ENCODE data around the gene CLDN10. TPM values are rescaled to one million over a fixed set of nuclear protein-coding genes. Genes with fewer than 3 reads are reported as not detected.

Gene CLDN10
- total RNA-seq, 2 donors from 2014 or later, result not detected

DNA sequence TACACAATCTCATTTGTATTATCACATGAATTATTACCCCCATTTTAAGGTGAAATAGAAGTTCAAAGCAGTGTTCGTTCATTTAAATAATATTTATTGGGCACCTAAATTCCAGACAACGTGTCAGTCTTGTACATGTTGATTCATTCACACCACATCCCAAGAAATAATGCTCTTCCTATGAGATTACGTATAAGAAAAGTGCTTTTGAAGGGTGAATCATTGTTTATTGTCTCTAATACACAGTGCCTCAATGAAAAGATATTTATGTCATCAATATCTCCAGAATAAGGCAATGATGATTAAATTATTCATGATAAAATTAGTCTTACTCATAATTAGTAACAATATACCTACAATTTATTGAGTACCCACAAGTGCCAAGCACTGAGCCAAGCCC, 35.6 kb downstream of the CLDN10 start:
- DNase-seq (no peak), ATAC-seq (replicated peaks in 1 of 2) (no peak)
- H3K4me3 Mint-ChIP-seq, result no peak overlapping the region
- H3K9me3 Mint-ChIP-seq, result no peaks in the 10 kb centered on the region
- H3K36me3 Mint-ChIP-seq (ENCODE audit: insufficient read depth in 2 of 2), result no peaks in the 10 kb centered on the region
- no peaks in the 10 kb centered on the region for H3K4me1 Mint-ChIP-seq (ENCODE audit: low read depth)
- peaks cover 20% of the 10 kb centered on the region for H3K27me3 Mint-ChIP-seq (ENCODE audit: low read depth)
- no peak overlapping the region for H3K27ac Mint-ChIP-seq

DNA sequence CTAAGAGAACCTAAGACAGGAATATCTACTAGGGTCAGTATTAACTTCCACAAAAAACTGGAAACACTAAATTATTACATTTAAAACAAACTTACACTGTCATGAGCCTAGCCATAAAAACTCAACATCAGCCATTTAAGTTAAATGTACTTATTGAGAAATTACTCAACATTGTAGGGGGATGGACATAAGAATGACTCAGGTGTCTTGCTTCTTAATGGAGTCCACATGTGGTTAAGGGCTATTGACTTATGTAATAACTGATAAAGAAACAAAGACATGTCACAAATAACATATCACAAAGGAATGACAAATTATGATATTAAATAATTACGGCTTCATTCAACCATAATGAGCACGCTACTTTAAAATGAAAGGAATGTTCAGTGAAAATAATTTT, 36.2 kb downstream of the CLDN10 start:
- no peaks in the 10 kb centered on the region for H3K9me3 Mint-ChIP-seq
- no peak overlapping the region for H3K4me3 Mint-ChIP-seq
- H3K36me3 Mint-ChIP-seq (ENCODE audit: insufficient read depth in 2 of 2), result no peaks in the 10 kb centered on the region
- H3K27me3 Mint-ChIP-seq (ENCODE audit: low read depth), result peaks cover 20% of the 10 kb centered on the region
- DNase-seq (no peak), ATAC-seq (replicated peaks in 1 of 2) (no peak)
- no peak overlapping the region for H3K27ac Mint-ChIP-seq
- H3K4me1 Mint-ChIP-seq (ENCODE audit: low read depth), result no peaks in the 10 kb centered on the region

DNA sequence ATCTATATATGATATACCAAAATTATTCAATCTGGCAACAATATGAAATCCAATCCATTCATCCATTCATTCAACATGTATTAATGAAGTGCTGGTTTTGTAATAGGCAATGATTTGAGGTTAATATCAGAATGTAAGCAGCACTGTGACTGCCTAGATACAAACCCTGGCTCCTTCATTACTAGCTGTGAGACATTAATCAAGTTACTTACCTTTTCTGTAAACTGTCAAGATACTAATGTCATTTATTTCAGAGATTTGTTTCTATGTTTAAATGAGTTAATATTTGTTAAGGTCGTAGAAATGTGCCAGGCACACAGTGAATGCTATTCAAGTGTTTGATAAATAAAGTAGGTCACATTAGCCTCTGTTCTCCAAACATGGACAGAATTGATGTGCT, 40.9 kb downstream of the CLDN10 start:
- H3K4me3 Mint-ChIP-seq, result no peak overlapping the region
- no peak for DNase-seq
- ATAC-seq (replicated peaks in 1 of 2), result no peak
- H3K27ac Mint-ChIP-seq, result no peak overlapping the region
- H3K27me3 Mint-ChIP-seq (ENCODE audit: low read depth), result peaks cover 31% of the 10 kb centered on the region
- no peaks in the 10 kb centered on the region for H3K36me3 Mint-ChIP-seq (ENCODE audit: insufficient read depth in 2 of 2)
- H3K9me3 Mint-ChIP-seq, result no peaks in the 10 kb centered on the region
- H3K4me1 Mint-ChIP-seq (ENCODE audit: low read depth), result no peaks in the 10 kb centered on the region

DNA sequence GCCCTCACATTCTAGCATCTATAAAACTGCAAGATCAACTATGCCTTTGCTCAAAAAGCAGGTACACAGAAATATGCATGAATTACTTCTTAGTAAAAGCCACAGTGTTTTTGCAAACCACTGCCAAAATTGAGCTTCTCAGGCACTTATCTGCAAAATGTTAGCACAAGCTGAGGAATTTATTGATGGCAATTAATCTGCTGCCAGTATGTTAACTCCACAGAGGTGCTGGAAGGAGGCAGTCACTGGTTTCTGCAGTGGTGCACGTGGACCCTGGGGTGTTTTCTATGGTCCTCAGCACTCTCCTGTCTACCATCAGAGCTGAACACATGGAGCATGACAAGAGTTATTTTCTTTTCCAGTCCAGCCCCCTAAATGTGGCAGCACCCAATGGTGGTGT, 44.2 kb downstream of the CLDN10 start:
- Mint-ChIP-seq H3K4me3 (no peak overlapping the region), H3K27me3 (ENCODE audit: low read depth) (peaks cover 27% of the 10 kb centered on the region), H3K4me1 (ENCODE audit: low read depth) (no peaks in the 10 kb centered on the region), H3K36me3 (ENCODE audit: insufficient read depth in 2 of 2) (no peaks in the 10 kb centered on the region), H3K9me3 (no peaks in the 10 kb centered on the region), H3K27ac (no peak overlapping the region)
- no peak for ATAC-seq (replicated peaks in 1 of 2)
- DNase-seq, result no peak

DNA sequence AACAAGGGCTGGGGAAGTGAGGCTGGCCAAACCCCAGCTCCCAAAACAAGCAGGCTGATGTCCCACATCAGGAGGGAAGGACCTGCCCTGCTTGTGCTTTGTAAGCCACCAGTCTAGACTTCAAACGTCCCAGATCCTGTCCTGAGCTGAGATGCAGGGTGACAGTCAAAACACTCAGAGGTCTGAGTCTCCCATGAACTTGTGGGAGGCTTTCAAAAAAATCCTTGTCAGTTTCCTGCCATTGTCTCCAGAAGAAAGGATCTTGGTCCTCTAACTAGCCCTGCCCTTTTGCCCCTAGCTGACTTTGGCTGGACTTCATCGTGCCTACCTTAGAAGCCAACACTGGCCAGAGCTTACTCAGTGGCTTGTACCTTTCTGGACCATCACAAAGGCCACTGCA, 48.7 kb downstream of the CLDN10 start:
- DNase-seq (no peak), ATAC-seq (replicated peaks in 1 of 2) (no peak)
- Mint-ChIP-seq H3K36me3 (ENCODE audit: insufficient read depth in 2 of 2) (no peaks in the 10 kb centered on the region), H3K4me1 (ENCODE audit: low read depth) (no peaks in the 10 kb centered on the region), H3K4me3 (no peak overlapping the region), H3K27me3 (ENCODE audit: low read depth) (peaks cover 28% of the 10 kb centered on the region), H3K9me3 (no peaks in the 10 kb centered on the region), H3K27ac (no peak overlapping the region)

DNA sequence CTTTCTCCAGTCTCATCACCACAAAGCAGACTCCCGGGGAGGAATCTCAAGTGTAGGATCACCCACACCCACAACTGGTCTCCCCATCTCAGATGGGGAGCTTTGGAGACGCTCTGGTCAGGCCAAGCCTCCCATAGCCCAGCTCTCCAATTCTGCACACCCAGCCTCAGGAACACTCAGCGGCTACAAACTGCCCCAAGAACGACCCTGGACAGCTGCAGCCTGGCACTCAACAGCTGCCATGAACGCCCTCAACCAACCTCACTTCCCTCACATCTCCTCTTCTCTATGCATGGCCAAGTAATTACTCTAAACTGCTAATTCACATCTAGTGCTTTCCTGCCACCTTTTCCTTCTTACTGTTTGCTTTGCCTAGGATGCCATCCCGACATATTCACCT, 49.4 kb downstream of the CLDN10 start:
- Mint-ChIP-seq H3K4me1 (ENCODE audit: low read depth) (no peaks in the 10 kb centered on the region), H3K9me3 (no peaks in the 10 kb centered on the region), H3K27ac (no peak overlapping the region), H3K4me3 (no peak overlapping the region), H3K27me3 (ENCODE audit: low read depth) (peaks cover 27% of the 10 kb centered on the region), H3K36me3 (ENCODE audit: insufficient read depth in 2 of 2) (no peaks in the 10 kb centered on the region)
- ATAC-seq (replicated peaks in 1 of 2), result no peak
- no peak for DNase-seq

DNA sequence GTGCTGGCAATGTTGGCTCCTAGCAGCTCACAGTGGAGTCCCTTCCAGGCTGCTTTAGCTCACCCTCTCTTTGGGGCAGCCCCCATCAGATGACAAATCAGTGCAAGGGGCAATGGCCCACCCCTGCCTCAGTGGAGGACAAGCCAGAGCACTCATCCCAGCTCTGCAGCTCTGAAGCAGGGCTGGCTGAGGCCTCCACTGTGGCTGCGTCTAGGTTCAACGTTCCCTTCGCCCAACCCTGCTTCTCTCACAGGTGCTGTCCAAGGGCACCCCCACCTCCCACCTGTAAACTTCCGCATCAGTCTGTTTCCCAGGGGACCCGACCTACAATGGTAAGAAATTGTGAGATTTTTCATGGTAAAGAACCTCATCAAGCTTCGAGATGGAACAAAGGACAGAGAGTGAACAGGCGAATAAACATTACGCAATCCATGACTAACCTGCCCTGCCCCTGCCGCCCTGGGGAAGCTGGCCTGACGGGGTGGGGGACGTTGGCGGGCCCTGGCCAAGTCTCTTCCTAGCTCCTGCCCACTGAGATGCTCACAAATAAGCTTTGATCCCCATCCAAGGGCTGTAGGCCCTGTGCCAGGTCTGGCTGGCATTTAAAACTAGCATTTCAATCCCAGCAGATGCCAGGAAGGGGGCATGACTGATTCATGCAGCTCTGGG, 51.5 kb downstream of the CLDN10 start:
- Mint-ChIP-seq H3K4me3 (no peak overlapping the region), H3K4me1 (ENCODE audit: low read depth) (no peaks in the 10 kb centered on the region), H3K27ac (no peak overlapping the region), H3K27me3 (ENCODE audit: low read depth) (peaks cover 27% of the 10 kb centered on the region), H3K9me3 (no peaks in the 10 kb centered on the region), H3K36me3 (ENCODE audit: insufficient read depth in 2 of 2) (no peaks in the 10 kb centered on the region)
- ATAC-seq (replicated peaks in 1 of 2) (no peak), DNase-seq (no peak)

DNA sequence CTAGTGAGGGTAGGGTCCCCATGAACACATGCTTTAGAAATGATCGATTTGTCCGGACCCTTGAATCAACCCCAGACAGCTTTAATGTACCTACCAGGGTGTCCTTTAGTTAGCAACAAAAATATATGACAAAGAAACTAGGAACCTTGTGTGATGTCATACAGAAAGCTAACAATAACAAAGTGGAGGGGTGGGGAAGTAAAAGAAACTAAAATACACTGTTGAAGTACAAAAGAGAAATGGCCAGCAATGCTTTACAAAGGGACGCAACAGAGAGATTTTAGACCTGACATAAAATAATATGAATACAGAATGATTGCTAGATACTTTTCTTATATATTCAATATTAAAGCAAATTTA, 52.0 kb downstream of the CLDN10 start:
- DNase-seq, result no peak
- peaks cover 27% of the 10 kb centered on the region for H3K27me3 Mint-ChIP-seq (ENCODE audit: low read depth)
- no peak overlapping the region for H3K27ac Mint-ChIP-seq
- H3K9me3 Mint-ChIP-seq, result no peaks in the 10 kb centered on the region
- H3K4me3 Mint-ChIP-seq, result no peak overlapping the region
- H3K36me3 Mint-ChIP-seq (ENCODE audit: insufficient read depth in 2 of 2), result no peaks in the 10 kb centered on the region
- no peak for ATAC-seq (replicated peaks in 1 of 2)
- H3K4me1 Mint-ChIP-seq (ENCODE audit: low read depth), result no peaks in the 10 kb centered on the region

DNA sequence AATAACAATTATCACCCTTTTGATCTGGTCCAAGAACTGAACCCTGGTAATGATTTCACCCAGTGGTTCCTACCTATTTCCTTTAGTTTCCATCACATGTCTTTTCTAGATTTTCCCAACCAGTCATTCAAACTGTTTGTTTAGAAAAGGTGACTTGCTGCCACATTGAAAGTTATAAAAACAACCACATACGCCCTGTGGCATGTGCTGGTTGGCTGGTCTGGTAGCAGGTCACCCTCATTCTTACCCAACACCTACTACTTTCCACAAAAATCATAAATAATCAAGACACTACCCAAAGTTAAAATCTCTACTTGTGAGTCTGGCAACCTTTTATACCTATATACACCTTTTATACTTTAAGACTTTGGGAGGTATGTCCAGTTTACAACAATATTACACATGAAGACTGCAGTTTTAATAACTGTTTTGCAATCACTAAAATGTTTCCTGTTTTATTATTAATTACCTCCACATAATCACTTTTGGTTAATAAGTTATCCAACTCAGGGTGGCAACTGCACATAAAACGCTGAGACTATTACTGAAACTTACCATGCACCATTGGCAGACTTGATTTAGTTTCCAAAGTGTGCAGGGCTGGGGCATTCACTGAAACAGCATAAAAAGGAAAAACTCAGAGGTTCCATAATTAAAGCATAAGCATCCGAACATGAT, 53.1 kb downstream of the CLDN10 start:
- Mint-ChIP-seq H3K36me3 (ENCODE audit: insufficient read depth in 2 of 2) (no peaks in the 10 kb centered on the region), H3K27me3 (ENCODE audit: low read depth) (peaks cover 22% of the 10 kb centered on the region), H3K9me3 (no peaks in the 10 kb centered on the region), H3K4me1 (ENCODE audit: low read depth) (no peaks in the 10 kb centered on the region), H3K27ac (no peak overlapping the region), H3K4me3 (no peak overlapping the region)
- DNase-seq (no peak), ATAC-seq (replicated peaks in 1 of 2) (no peak)

DNA sequence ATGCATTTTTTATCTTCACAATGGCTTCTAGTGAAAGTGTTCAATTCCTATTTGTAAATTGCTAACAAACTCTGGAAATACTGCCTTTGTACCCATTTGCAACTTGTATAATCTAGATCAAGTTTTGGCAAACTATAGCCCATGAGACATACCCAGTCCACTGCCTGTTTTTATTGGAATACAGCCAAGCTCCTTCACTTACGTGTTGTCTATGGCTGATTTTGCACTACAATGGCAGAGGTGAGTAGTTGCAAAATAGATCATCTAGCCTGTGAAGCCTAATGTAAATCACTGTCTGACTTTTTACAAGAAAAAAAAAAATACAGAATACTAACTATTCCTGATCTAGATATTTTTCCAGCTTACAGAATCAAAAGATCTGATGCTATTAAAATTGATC, 54.8 kb downstream of the CLDN10 start:
- DNase-seq (no peak), ATAC-seq (replicated peaks in 1 of 2) (no peak)
- Mint-ChIP-seq H3K27me3 (ENCODE audit: low read depth) (peaks cover 13% of the 10 kb centered on the region), H3K4me3 (no peak overlapping the region), H3K4me1 (ENCODE audit: low read depth) (no peaks in the 10 kb centered on the region), H3K27ac (no peak overlapping the region), H3K36me3 (ENCODE audit: insufficient read depth in 2 of 2) (no peaks in the 10 kb centered on the region), H3K9me3 (no peaks in the 10 kb centered on the region)

DNA sequence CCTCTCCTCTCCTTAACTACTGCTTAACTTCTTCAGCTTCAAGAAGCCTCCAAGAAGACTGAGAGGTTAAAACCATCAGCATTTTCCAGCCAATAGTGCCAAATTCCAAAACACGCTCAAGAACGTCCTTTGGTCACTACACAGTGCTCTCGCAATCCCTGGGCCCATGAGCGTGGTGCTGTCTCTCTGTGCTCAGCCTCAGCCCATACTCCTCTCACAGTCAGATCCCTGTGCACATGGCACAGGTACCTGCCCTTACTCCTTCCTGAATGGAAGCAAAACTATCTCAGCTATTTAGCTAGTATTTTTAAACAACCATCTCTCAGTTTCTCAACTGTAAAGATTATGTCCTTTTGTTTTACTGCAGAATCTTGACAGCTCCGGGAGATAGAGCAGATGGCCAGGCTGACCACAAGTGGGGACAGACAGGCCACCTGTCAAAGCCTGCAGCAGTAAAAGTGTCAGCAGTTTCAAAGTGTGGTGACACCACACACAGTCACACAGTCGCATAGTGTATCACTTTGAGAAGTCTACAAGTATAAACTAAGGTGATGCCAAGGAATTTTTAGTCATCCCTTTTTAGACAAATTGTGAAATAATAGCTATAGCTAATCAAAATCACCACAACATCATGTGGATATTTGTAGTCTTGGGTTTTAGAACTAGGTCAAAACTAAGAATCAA, 56.3 kb downstream of the CLDN10 start:
- Mint-ChIP-seq H3K4me3 (no peak overlapping the region), H3K27ac (no peak overlapping the region), H3K27me3 (ENCODE audit: low read depth) (peaks cover 12% of the 10 kb centered on the region), H3K36me3 (ENCODE audit: insufficient read depth in 2 of 2) (no peaks in the 10 kb centered on the region), H3K4me1 (ENCODE audit: low read depth) (no peaks in the 10 kb centered on the region), H3K9me3 (no peaks in the 10 kb centered on the region)
- ATAC-seq (replicated peaks in 1 of 2), result no peak
- DNase-seq, result no peak

DNA sequence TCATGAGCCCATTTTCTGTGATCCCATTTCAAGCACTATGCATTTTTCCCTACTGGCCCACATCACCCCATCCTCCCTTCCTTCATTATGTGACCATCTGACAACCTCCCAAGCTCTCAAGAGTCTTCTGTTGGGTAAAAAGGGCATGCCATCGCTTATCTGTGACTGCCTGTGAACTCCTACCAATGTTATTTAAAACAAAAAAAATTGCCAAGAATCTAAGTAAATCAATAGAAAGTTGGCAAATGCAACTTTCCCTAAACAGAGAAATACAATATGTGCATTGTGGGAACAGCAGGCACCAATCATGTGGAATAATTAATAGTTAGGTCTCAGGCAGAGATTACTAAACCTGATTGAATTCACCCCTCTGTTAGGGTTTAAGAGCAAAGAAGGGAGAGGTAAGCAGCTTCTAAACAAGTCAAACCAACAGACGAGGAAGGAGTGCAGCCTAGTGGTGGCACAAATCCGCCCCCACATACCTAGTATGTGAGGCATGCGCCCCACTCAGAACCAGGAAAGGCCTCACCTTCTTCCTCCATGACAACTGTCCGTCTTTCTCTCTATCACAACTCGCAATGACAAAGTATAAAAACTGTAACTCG, 62.2 kb downstream of the CLDN10 start:
- Mint-ChIP-seq H3K36me3 (ENCODE audit: insufficient read depth in 2 of 2) (no peaks in the 10 kb centered on the region), H3K9me3 (no peaks in the 10 kb centered on the region), H3K27me3 (ENCODE audit: low read depth) (no peaks in the 10 kb centered on the region), H3K27ac (no peak overlapping the region), H3K4me3 (no peak overlapping the region), H3K4me1 (ENCODE audit: low read depth) (no peaks in the 10 kb centered on the region)
- ATAC-seq (replicated peaks in 1 of 2) (no peak), DNase-seq (no peak)

DNA sequence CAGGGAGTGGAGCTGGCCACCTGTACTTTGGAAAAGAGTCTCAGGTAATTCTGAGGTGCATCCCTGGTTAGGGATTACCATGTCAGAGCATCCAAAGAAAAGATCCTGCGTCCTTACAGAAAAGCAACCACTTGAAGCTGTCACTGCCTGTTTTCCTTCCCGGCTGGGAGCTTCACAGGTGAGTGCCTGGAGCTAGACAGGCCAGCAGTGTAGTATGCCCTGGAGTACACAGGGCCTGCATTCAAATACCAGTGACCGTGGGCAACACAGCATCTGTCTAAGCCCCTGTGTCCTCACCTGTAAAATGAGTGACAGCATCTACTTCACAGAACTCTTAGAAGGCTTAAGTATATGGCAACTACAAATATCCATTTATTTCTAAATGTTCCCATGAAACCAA, 63.0 kb downstream of the CLDN10 start:
- Mint-ChIP-seq H3K27ac (no peak overlapping the region), H3K36me3 (ENCODE audit: insufficient read depth in 2 of 2) (no peaks in the 10 kb centered on the region), H3K27me3 (ENCODE audit: low read depth) (no peaks in the 10 kb centered on the region), H3K4me3 (no peak overlapping the region), H3K9me3 (no peaks in the 10 kb centered on the region), H3K4me1 (ENCODE audit: low read depth) (no peaks in the 10 kb centered on the region)
- ATAC-seq (replicated peaks in 1 of 2) (no peak), DNase-seq (no peak)

Measured in activated T-cell treated with anti-CD3 and anti-CD28 coated beads, Interleukin-2, amount 50 U/mL, for 72 hours (primary cell).